Measurements from ENCODE around the gene PBOV1. TPM values are rescaled to one million over a fixed set of nuclear protein-coding genes. Genes with fewer than 3 reads are reported as not detected.

PBOV1 gene
- total RNA-seq, 1 donor = not detected

GRCh38 chr6:138187156-138187555 is 31.1 kb downstream of the PBOV1 start:
- no peak overlapping the region for H3K27ac ChIP-seq (ENCODE audit: low read depth, low read length)
- DNase-seq (ENCODE audit: insufficient read length, low spot score, missing footprints) = no peak
- no peak for TF ChIP-seq CTCF (IDR thresholded peaks at IDR 0.05; ENCODE audit: extremely low read depth, low read depth, low read length)

GRCh38 chr6:138184230-138184629 is 34.1 kb downstream of the PBOV1 start:
- H3K27ac ChIP-seq (ENCODE audit: low read depth, low read length) = no peak overlapping the region
- H3K4me2 ChIP-seq (ENCODE audit: insufficient read depth, low read length) = no peak overlapping the region
- H3K9me3 ChIP-seq (ENCODE audit: low read depth, low read length) = no peaks in the 10 kb centered on the region
- no peak for TF ChIP-seq CTCF (IDR thresholded peaks at IDR 0.05; ENCODE audit: extremely low read depth, low read depth, low read length)
- no peaks in the 10 kb centered on the region for H3K4me1 ChIP-seq (ENCODE audit: insufficient read depth, low read length)
- DNase-seq (ENCODE audit: insufficient read length, low spot score, missing footprints) = no peak
- no peaks in the 10 kb centered on the region for H4K20me1 ChIP-seq (ENCODE audit: insufficient read depth, low read length)
- no peak overlapping the region for H2AFZ ChIP-seq (ENCODE audit: low read length)
- peaks cover 8% of the 10 kb centered on the region for H3K27me3 ChIP-seq (ENCODE audit: insufficient read depth, low read length)
- H3K36me3 ChIP-seq (ENCODE audit: insufficient read depth, low read length) = no peaks in the 10 kb centered on the region
- H3K79me2 ChIP-seq (ENCODE audit: insufficient read depth, low read length) = no peaks in the 10 kb centered on the region
- H3K4me3 ChIP-seq (ENCODE audit: insufficient read depth, low read length) = no peak overlapping the region

More at GRCh38 chr6:138187156-138187555, 31.1 kb downstream of the PBOV1 start:
- Histone ChIP-seq H2AFZ (ENCODE audit: low read length) (no peak overlapping the region), H3K79me2 (ENCODE audit: insufficient read depth, low read length) (no peaks in the 10 kb centered on the region), H3K4me3 (ENCODE audit: insufficient read depth, low read length) (no peak overlapping the region), H3K36me3 (ENCODE audit: insufficient read depth, low read length) (no peaks in the 10 kb centered on the region), H3K27me3 (ENCODE audit: insufficient read depth, low read length) (peaks cover 8% of the 10 kb centered on the region), H4K20me1 (ENCODE audit: insufficient read depth, low read length) (no peaks in the 10 kb centered on the region), H3K9me3 (ENCODE audit: low read depth, low read length) (no peaks in the 10 kb centered on the region), H3K4me1 (ENCODE audit: insufficient read depth, low read length) (no peaks in the 10 kb centered on the region), H3K4me2 (ENCODE audit: insufficient read depth, low read length) (no peak overlapping the region)

GRCh38 chr6:138183790-138184134 is 34.5 kb downstream of the PBOV1 start:
- H3K4me2 ChIP-seq (ENCODE audit: insufficient read depth, low read length) = no peak overlapping the region
- no peaks in the 10 kb centered on the region for H3K9me3 ChIP-seq (ENCODE audit: low read depth, low read length)
- H3K27me3 ChIP-seq (ENCODE audit: insufficient read depth, low read length) = peaks cover 8% of the 10 kb centered on the region
- no peaks in the 10 kb centered on the region for H4K20me1 ChIP-seq (ENCODE audit: insufficient read depth, low read length)
- no peaks in the 10 kb centered on the region for H3K79me2 ChIP-seq (ENCODE audit: insufficient read depth, low read length)
- DNase-seq (ENCODE audit: insufficient read length, low spot score, missing footprints) = no peak
- H3K4me1 ChIP-seq (ENCODE audit: insufficient read depth, low read length) = no peaks in the 10 kb centered on the region
- TF ChIP-seq CTCF (IDR thresholded peaks at IDR 0.05; ENCODE audit: extremely low read depth, low read depth, low read length) = no peak
- H3K36me3 ChIP-seq (ENCODE audit: insufficient read depth, low read length) = no peaks in the 10 kb centered on the region
- no peak overlapping the region for H3K27ac ChIP-seq (ENCODE audit: low read depth, low read length)
- no peak overlapping the region for H2AFZ ChIP-seq (ENCODE audit: low read length)
- H3K4me3 ChIP-seq (ENCODE audit: insufficient read depth, low read length) = no peak overlapping the region

- Histone ChIP-seq H3K79me2 (ENCODE audit: insufficient read depth, low read length) (no peaks in the 10 kb centered on the region), H3K4me1 (ENCODE audit: insufficient read depth, low read length) (no peaks in the 10 kb centered on the region), H2AFZ (ENCODE audit: low read length) (no peak overlapping the region), H3K27ac (ENCODE audit: low read depth, low read length) (no peak overlapping the region), H3K27me3 (ENCODE audit: insufficient read depth, low read length) (peaks cover 8% of the 10 kb centered on the region), H3K4me3 (ENCODE audit: insufficient read depth, low read length) (no peak overlapping the region), H3K4me2 (ENCODE audit: insufficient read depth, low read length) (no peak overlapping the region), H3K36me3 (ENCODE audit: insufficient read depth, low read length) (no peaks in the 10 kb centered on the region), H3K9me3 (ENCODE audit: low read depth, low read length) (peaks cover under 1% of the 10 kb centered on the region), H4K20me1 (ENCODE audit: insufficient read depth, low read length) (no peaks in the 10 kb centered on the region)
- DNase-seq (ENCODE audit: insufficient read length, low spot score, missing footprints) = no peak
- TF ChIP-seq CTCF (IDR thresholded peaks at IDR 0.05; ENCODE audit: extremely low read depth, low read depth, low read length) = no peak
Observed at GRCh38 chr6:138182939-138183789, 35.1 kb downstream of the PBOV1 start.
